IPS-18a (cell line): ENCODE measurements around the gene SIGLEC5.
"Not testable (repeated sequence)": the region's sequence is repeated elsewhere in the genome, so short reads cannot be mapped to it uniquely, and the experiment has no call there.

Source experiments
- H3K27ac ChIP-seq: one replicate; pipeline ENCODE4 v1.5.1; 2013; ENCODE audit warnings: low read length
- H3K27me3 ChIP-seq: one replicate; pipeline ENCODE4 v1.6.1; 2013; ENCODE audit warnings: mild to moderate bottlenecking, low read length; ENCODE audit not compliant: control insufficient read depth, insufficient read depth
- H3K36me3 ChIP-seq: one replicate; pipeline ENCODE4 v1.6.1; 2013; ENCODE audit warnings: low read depth, low read length; ENCODE audit not compliant: control insufficient read depth
- H3K4me1 ChIP-seq: one replicate; pipeline ENCODE4 v1.6.1; 2013; ENCODE audit warnings: low read depth, low read length; ENCODE audit not compliant: control insufficient read depth
- H3K4me3 ChIP-seq: one replicate; pipeline ENCODE4 v1.5.1; 2013; ENCODE audit warnings: low read length
- H3K9ac ChIP-seq: one replicate; pipeline ENCODE4 v1.6.1; 2013; ENCODE audit warnings: mild to moderate bottlenecking, low read length, moderate library complexity
- H3K9me3 ChIP-seq: one replicate; pipeline ENCODE4 v1.6.1; 2013; ENCODE audit warnings: low read depth, low read length; ENCODE audit not compliant: control insufficient read depth

The SIGLEC5 gene

GRCh38 chr19:51651216-51651846 is 21.1 kb upstream of the SIGLEC5 start:
- no peaks in the 10 kb centered on the region for H3K36me3 ChIP-seq
- H3K9me3 ChIP-seq: peaks cover 8% of the 10 kb centered on the region
- H3K27me3 ChIP-seq: no peaks in the 10 kb centered on the region
- no peak overlapping the region for H3K4me3 ChIP-seq
- H3K27ac ChIP-seq: no peak overlapping the region
- H3K9ac ChIP-seq: no peak overlapping the region
- H3K4me1 ChIP-seq: no peaks in the 10 kb centered on the region

- no peaks in the 10 kb centered on the region for H3K9me3 ChIP-seq
- H3K4me3 ChIP-seq: no peak overlapping the region
- H3K9ac ChIP-seq: no peak overlapping the region
- H3K4me1 ChIP-seq: no peaks in the 10 kb centered on the region
- H3K36me3 ChIP-seq: no peaks in the 10 kb centered on the region
- no peaks in the 10 kb centered on the region for H3K27me3 ChIP-seq
- H3K27ac ChIP-seq: no peak overlapping the region
Observed at GRCh38 chr19:51647318-51647717, 17.1 kb upstream of the SIGLEC5 start.

GRCh38 chr19:51646730-51647129 is 16.5 kb upstream of the SIGLEC5 start, which contains the start of gene SIGLEC14:
SIGLEC14 (minus strand) TSS chr19:51646825; CDS start chr19:51646759, 66 bp downstream.
- not testable (repeated sequence) for H3K4me1 ChIP-seq, H3K9me3 ChIP-seq, H3K4me3 ChIP-seq, H3K27me3 ChIP-seq, H3K9ac ChIP-seq, H3K27ac ChIP-seq, H3K36me3 ChIP-seq

GRCh38 chr19:51644636-51645271 is 14.6 kb upstream of the SIGLEC5 start:
- no peaks in the 10 kb centered on the region for H3K27me3 ChIP-seq
- no peaks in the 10 kb centered on the region for H3K4me1 ChIP-seq
- H3K4me3 ChIP-seq: no peak overlapping the region
- H3K9ac ChIP-seq: no peak overlapping the region
- H3K27ac ChIP-seq: no peak overlapping the region
- no peaks in the 10 kb centered on the region for H3K9me3 ChIP-seq
- no peaks in the 10 kb centered on the region for H3K36me3 ChIP-seq

GRCh38 chr19:51641648-51642047 is 11.4 kb upstream of the SIGLEC5 start:
- no peak overlapping the region for H3K4me3 ChIP-seq
- no peak overlapping the region for H3K27ac ChIP-seq
- H3K4me1 ChIP-seq: no peaks in the 10 kb centered on the region
- no peaks in the 10 kb centered on the region for H3K27me3 ChIP-seq
- H3K9me3 ChIP-seq: peaks cover 6% of the 10 kb centered on the region
- H3K36me3 ChIP-seq: no peaks in the 10 kb centered on the region
- H3K9ac ChIP-seq: no peak overlapping the region

GRCh38 chr19:51640386-51640785 is 10.2 kb upstream of the SIGLEC5 start:
- peaks cover 13% of the 10 kb centered on the region for H3K9me3 ChIP-seq
- H3K27me3 ChIP-seq: no peaks in the 10 kb centered on the region
- no peak overlapping the region for H3K9ac ChIP-seq

GRCh38 chr19:51639916-51640315 is 9.7 kb upstream of the SIGLEC5 start:
- no peak overlapping the region for H3K4me3 ChIP-seq
- H3K36me3 ChIP-seq: no peaks in the 10 kb centered on the region
- no peaks in the 10 kb centered on the region for H3K4me1 ChIP-seq
- H3K9me3 ChIP-seq: peaks cover 13% of the 10 kb centered on the region
- H3K27ac ChIP-seq: no peak overlapping the region
- no peaks in the 10 kb centered on the region for H3K27me3 ChIP-seq
- H3K9ac ChIP-seq: no peak overlapping the region

More at GRCh38 chr19:51640386-51640785, 10.2 kb upstream of the SIGLEC5 start:
- no peak overlapping the region for H3K4me3 ChIP-seq
- H3K27ac ChIP-seq: no peak overlapping the region
- no peaks in the 10 kb centered on the region for H3K36me3 ChIP-seq
- H3K4me1 ChIP-seq: no peaks in the 10 kb centered on the region

GRCh38 chr19:51637362-51637978 is 7.3 kb upstream of the SIGLEC5 start:
- no peak overlapping the region for H3K9ac ChIP-seq
- no peaks in the 10 kb centered on the region for H3K4me1 ChIP-seq
- H3K9me3 ChIP-seq: peaks cover 13% of the 10 kb centered on the region
- no peak overlapping the region for H3K4me3 ChIP-seq
- H3K27me3 ChIP-seq: no peaks in the 10 kb centered on the region
- no peak overlapping the region for H3K27ac ChIP-seq
- no peaks in the 10 kb centered on the region for H3K36me3 ChIP-seq

GRCh38 chr19:51632126-51632525 is 1.9 kb upstream of the SIGLEC5 start:
- Histone ChIP-seq H3K9ac (no peak overlapping the region), H3K4me1 (no peaks in the 10 kb centered on the region), H3K27ac (no peak overlapping the region), H3K27me3 (no peaks in the 10 kb centered on the region), H3K4me3 (no peak overlapping the region), H3K36me3 (no peaks in the 10 kb centered on the region), H3K9me3 (peaks cover 11% of the 10 kb centered on the region)

- H3K4me3 ChIP-seq: no peak overlapping the region
- no peaks in the 10 kb centered on the region for H3K27me3 ChIP-seq
- H3K9me3 ChIP-seq: no peaks in the 10 kb centered on the region
- no peaks in the 10 kb centered on the region for H3K36me3 ChIP-seq
- no peak overlapping the region for H3K9ac ChIP-seq
- H3K27ac ChIP-seq: no peak overlapping the region
- no peaks in the 10 kb centered on the region for H3K4me1 ChIP-seq
Observed at GRCh38 chr19:51628153-51628939, 1.9 kb downstream of the SIGLEC5 start.

- Histone ChIP-seq H3K4me1 (no peaks in the 10 kb centered on the region), H3K27me3 (no peaks in the 10 kb centered on the region), H3K27ac (no peak overlapping the region), H3K9ac (no peak overlapping the region), H3K9me3 (no peaks in the 10 kb centered on the region), H3K36me3 (no peaks in the 10 kb centered on the region), H3K4me3 (no peak overlapping the region)
Observed at GRCh38 chr19:51627491-51628138, 2.6 kb downstream of the SIGLEC5 start.
